ENCODE results near the gene TAOK1.

The TAOK1 gene

DNA sequence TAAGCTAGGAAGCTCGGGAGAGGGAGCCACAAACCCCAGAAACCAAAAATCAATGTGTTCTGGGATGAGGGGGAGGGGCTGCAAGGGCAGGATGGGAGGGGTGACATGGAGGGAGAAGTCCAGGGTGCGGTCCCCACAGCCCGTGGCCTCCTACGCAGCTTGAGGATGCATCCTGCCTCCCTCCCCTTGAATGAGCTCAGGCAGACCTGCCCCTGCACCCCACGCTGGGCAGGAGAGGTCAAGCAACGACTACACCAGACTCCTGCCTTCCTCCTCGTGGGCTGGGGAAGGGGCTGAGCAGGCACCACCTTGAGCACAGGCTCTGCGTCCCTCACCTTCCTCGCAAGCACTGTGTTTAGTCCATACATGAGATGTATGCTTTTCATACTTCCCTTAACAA lies 206.6 kb downstream of the TAOK1 start:
- no peak for DNase-seq

- DNase-seq = no peak
These were observed 207.4 kb downstream of the TAOK1 start for GRCh38 chr17:29597361-29598172.
